ENCODE data around the gene BOK. TPM values are rescaled to one million over a fixed set of nuclear protein-coding genes. Genes with fewer than 3 reads are reported as not detected.
A peak's percentile ranks its signal among the peaks of the same experiment; 100 is the strongest.

BOK gene
- total RNA-seq, 2 donors from 2014 or later = 33.2 to 62.3 TPM

DNA sequence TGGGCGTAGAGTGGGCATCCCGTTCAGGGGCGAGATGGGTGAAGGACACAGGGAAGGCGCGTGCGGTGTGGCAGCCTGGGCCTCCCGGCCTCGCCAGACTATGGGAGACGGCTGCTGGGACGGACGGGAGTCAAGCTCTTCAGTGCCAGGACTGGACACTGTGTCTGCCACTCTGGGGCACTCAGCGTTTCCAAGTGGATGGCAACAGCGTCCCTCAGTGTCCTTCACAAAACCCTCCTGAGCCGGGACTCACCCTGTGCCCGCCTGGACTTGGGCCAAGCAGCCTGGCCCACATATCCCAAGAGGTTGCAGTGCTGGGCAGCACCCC is 16.3 kb upstream of the BOK start:
- H3K4me1 ChIP-seq = peaks cover 17% of the 10 kb centered on the region
- intact Hi-C loops (cut with DNase I) = no loop called here
- H3K36me3 ChIP-seq (replicated peaks in 1 of 2; ENCODE audit: insufficient read depth in 1 of 2, low read depth in 2 of 2) = no peaks in the 10 kb centered on the region
- no peak for ATAC-seq
- no peaks in the 10 kb centered on the region for H3K27me3 ChIP-seq
- H3K9me3 ChIP-seq = no peaks in the 10 kb centered on the region
- H3K4me3 ChIP-seq = no peak overlapping the region
- WGBS, 2 donors = 63 to 65% methylated on average over 12 to 15 of the region's 15 CpGs
- DNase-seq = peak in 2 of 4 donors; percentile 9 to 39
- H3K27ac ChIP-seq = no peak overlapping the region
- TF ChIP-seq, protein P1, sequence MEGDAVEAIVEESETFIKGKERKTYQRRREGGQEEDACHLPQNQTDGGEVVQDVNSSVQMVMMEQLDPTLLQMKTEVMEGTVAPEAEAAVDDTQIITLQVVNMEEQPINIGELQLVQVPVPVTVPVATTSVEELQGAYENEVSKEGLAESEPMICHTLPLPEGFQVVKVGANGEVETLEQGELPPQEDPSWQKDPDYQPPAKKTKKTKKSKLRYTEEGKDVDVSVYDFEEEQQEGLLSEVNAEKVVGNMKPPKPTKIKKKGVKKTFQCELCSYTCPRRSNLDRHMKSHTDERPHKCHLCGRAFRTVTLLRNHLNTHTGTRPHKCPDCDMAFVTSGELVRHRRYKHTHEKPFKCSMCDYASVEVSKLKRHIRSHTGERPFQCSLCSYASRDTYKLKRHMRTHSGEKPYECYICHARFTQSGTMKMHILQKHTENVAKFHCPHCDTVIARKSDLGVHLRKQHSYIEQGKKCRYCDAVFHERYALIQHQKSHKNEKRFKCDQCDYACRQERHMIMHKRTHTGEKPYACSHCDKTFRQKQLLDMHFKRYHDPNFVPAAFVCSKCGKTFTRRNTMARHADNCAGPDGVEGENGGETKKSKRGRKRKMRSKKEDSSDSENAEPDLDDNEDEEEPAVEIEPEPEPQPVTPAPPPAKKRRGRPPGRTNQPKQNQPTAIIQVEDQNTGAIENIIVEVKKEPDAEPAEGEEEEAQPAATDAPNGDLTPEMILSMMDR (IDR thresholded peaks at IDR 0.05) = no peak
- no peak for TF ChIP-seq POLR2A (IDR thresholded peaks at IDR 0.05)

DNA sequence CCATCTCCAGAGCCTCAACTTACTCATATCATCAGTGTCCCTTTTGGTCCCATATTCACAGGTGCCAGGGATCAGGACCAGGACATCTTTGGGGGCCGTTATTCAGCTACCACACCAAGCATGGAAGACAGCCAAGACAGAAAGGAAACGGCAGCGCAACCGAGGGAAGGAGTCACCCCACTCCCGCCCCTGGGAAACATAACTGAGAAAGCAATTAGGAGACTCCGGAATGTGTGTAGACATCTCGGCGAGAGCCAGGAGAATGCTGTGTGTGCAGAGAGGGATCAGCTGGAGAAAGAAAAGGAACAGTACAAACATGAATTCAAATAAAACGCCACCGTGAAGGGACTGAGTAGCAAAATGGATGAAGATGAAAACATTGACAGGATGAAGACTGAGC is 13.4 kb upstream of the BOK start:
- Histone ChIP-seq H3K4me3 (no peak overlapping the region), H3K4me1 (peaks cover 17% of the 10 kb centered on the region), H3K9me3 (no peaks in the 10 kb centered on the region), H3K27me3 (no peaks in the 10 kb centered on the region), H3K27ac (no peak overlapping the region), H3K36me3 (replicated peaks in 1 of 2; ENCODE audit: insufficient read depth in 1 of 2, low read depth in 2 of 2) (no peaks in the 10 kb centered on the region)
- TF ChIP-seq POLR2A (IDR thresholded peaks at IDR 0.05) = no peak
- TF ChIP-seq, protein P1 (IDR thresholded peaks at IDR 0.05) = no peak
- WGBS, 2 donors = 52 to 60% methylated on average over 10 of the region's 10 CpGs
- intact Hi-C loops (cut with DNase I) = no loop called here
- no peak for DNase-seq
- ATAC-seq = no peak

DNA sequence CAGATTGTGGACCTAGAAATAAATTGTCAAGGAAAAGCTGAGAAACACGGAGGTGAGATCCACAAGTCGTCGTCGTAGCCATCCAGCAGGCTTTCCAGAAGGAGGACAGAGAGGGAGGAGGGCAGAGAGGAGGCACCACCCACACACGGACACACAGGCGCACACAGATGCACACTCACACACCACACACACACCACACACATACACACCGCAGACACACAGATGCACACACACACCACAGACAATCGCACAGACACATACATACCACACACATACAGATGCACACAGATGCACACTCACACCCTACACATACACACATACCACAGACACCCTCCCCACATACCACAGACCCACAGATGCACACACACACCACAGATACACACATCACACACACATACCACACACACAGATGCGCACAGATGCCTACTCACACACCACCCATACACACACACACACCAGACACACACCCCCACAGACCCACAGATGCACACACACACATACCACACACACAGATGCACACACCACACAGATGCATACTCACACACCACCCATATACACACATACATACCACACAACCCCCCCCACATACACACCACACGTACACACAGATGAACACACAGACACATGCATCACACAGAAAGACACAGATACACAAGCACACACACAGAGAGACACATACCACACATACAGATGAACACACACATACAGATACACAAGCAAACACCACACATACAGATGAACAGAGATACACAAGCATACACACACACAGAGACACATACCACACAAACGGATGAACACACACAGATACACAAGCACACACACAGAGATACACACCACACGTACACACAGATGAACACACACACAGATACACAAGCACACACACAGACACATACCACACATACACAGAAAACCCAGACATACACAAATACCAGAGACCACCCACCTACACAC is 12.7 kb upstream of the BOK start:
- intact Hi-C loops (cut with DNase I) = no loop called here
- Histone ChIP-seq H3K27me3 (no peaks in the 10 kb centered on the region), H3K36me3 (replicated peaks in 1 of 2; ENCODE audit: insufficient read depth in 1 of 2, low read depth in 2 of 2) (no peaks in the 10 kb centered on the region), H3K9me3 (no peaks in the 10 kb centered on the region), H3K4me3 (no peak overlapping the region), H3K27ac (no peak overlapping the region), H3K4me1 (peaks cover 12% of the 10 kb centered on the region)
- TF ChIP-seq, protein P1 (IDR thresholded peaks at IDR 0.05) = no peak
- TF ChIP-seq POLR2A (IDR thresholded peaks at IDR 0.05) = no peak
- ATAC-seq = no peak
- DNase-seq = no peak
- 69 to 72% methylated on average over 12 of the region's 12 CpGs for WGBS, 2 donors

DNA sequence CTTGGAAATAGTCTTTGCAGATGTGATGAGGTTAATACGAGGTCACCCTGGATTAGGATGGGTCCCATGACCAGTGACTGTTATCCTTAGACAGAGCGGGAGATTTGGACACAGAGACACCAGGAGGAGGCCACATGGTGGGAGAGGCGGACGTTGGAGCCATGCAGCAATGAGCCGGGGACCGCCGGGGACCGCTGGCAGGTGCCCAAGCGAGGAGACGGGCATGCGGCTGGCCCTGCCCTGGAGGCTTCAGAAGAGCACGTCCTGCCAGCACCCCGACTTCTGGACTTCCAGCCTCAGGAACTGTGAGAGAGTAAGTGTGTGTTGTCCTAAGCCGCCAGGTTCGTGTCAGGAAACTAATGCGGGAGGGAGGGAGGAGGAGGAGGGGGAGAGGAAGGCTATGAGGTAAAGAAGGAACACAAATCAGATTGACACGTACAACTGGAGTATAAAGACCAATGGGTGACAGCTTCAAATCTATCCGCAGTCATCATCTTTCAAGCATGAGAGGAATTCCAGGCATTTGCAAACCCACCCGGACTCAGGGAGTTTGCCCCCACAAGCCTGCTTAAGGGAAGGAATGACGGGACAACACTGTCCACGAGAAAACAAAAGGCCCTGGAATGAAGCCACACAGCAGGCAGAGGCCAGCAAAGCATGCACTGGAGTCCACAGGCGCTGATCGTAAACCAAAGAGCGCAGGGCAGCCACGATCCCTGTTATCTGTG is 11.6 kb upstream of the BOK start:
- Histone ChIP-seq H3K27me3 (no peaks in the 10 kb centered on the region), H3K9me3 (no peaks in the 10 kb centered on the region), H3K36me3 (replicated peaks in 1 of 2; ENCODE audit: insufficient read depth in 1 of 2, low read depth in 2 of 2) (no peaks in the 10 kb centered on the region), H3K4me3 (no peak overlapping the region), H3K27ac (no peak overlapping the region), H3K4me1 (peaks cover under 1% of the 10 kb centered on the region)
- no peak for DNase-seq
- no peak for TF ChIP-seq POLR2A (IDR thresholded peaks at IDR 0.05)
- intact Hi-C loops (cut with DNase I) = no loop called here
- WGBS, 2 donors = 53 to 61% methylated on average over 25 of the region's 25 CpGs
- ATAC-seq = no peak

DNA sequence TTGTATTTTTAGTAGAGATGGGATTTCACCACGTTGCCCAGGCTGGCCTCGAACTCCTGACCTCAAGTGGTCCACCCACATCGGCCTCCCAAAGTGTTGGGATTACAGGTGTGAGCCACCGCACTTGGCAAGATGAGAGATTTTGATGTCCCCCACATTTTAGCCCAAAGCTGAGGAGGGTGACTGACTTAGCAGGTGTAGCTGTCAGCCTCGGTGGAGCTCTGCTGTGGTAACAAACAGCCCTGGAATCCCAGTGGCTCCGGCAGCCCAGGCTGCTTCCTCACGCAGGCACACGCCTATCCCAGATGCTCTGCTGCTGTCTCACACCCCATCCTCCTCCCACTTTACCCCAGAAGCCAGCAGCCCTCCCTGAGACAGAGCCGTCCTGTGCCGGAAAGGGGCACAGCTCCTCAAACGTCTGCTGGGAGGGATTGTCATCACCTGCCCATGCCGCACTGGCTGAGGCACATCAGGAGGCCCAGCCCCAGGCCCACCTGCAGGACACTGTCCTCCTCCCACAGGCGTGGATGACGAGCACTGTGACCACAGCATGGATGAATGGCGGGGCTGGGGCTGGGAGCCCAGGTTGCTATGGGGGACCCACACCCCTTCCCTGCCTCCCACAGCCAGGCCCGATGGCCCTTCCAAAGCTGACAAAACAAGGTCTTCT is 10.6 kb upstream of the BOK start:
- H3K27me3 ChIP-seq = no peaks in the 10 kb centered on the region
- no peaks in the 10 kb centered on the region for H3K4me1 ChIP-seq
- WGBS, 2 donors = 78 to 96% methylated on average over 7 to 13 of the region's 16 CpGs
- no peak overlapping the region for H3K27ac ChIP-seq
- H3K36me3 ChIP-seq (replicated peaks in 1 of 2; ENCODE audit: insufficient read depth in 1 of 2, low read depth in 2 of 2) = no peaks in the 10 kb centered on the region
- TF ChIP-seq, protein P1 (IDR thresholded peaks at IDR 0.05) = no peak
- TF ChIP-seq POLR2A (IDR thresholded peaks at IDR 0.05) = no peak
- ATAC-seq (no peak), DNase-seq (no peak)
- no peaks in the 10 kb centered on the region for H3K9me3 ChIP-seq
- no peak overlapping the region for H3K4me3 ChIP-seq
- intact Hi-C loops (cut with DNase I) = no loop called here

Data from body of pancreas (tissue), 4 donors.